Measurements from ENCODE around the gene CACNA2D2.

Gene CACNA2D2

DNA sequence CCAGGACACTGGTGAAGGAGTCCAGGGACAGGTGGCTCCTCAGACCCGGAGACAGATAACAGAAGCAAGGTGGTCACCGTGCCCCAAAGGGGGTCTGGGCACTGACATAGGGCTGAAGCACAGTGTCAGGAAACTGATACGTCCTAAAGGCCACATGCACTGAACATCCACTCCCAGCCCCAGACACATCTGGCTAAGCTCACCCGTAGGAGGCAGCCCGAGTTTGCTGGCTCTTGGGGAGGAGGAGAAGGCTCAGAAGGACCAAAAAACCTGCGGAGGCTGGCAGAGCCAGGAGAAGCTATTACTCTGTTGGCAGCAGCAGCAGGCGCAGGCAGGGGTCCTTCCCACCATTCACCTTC, 1.2 kb downstream of the CACNA2D2 start:
- TF ChIP-seq, protein P1, sequence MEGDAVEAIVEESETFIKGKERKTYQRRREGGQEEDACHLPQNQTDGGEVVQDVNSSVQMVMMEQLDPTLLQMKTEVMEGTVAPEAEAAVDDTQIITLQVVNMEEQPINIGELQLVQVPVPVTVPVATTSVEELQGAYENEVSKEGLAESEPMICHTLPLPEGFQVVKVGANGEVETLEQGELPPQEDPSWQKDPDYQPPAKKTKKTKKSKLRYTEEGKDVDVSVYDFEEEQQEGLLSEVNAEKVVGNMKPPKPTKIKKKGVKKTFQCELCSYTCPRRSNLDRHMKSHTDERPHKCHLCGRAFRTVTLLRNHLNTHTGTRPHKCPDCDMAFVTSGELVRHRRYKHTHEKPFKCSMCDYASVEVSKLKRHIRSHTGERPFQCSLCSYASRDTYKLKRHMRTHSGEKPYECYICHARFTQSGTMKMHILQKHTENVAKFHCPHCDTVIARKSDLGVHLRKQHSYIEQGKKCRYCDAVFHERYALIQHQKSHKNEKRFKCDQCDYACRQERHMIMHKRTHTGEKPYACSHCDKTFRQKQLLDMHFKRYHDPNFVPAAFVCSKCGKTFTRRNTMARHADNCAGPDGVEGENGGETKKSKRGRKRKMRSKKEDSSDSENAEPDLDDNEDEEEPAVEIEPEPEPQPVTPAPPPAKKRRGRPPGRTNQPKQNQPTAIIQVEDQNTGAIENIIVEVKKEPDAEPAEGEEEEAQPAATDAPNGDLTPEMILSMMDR (IDR thresholded peaks at IDR 0.05; ENCODE audit: borderline replicate concordance, control extremely low read depth, extremely low read depth, insufficient read depth, missing control alignments) = no peak
- in situ Hi-C loops (cut with MboI; ENCODE audit: low sequenced_read_pairs, unreplicated experiment) = no loop called here
- no peak for DNase-seq (ENCODE audit: low spot score)

DNA sequence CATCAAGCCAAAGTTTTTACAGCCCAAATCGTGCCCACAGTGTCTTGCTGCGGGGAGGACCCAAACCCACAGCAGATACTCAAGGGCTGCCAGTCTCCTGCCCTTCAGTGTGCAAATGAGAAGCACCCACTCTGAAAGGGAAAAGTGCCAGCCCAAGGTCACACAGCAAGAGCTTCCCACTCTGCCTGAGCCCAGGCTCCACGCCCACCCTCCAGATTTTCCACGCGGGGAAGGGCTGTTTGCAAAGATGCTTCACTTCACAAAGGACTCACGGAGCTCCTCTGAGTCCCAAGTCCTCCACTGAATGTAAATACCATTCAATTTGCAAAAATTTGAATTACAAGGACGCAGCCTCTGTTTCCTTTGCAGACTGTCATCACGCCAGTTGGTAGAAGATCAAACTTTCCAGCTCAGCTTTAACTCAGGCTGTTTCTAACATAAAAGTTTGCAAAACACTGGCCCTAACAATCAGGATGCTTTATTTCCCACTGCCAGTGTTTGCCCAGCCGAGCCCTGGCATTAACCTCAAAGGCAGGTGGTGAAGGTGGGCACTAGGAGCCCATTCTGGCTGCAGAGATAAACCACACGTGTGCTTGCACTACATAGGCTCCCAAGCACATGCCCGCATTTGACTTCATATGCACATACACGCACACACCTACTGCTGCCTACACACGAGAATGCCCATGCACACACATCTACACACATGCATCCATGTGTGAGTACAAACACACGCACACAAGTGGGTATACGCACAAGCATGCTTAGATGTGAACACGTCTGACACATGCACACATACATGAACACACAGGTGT, 7.6 kb downstream of the CACNA2D2 start:
- TF ChIP-seq, protein P1 (IDR thresholded peaks at IDR 0.05; ENCODE audit: borderline replicate concordance, control extremely low read depth, extremely low read depth, insufficient read depth, missing control alignments) = no peak
- in situ Hi-C loops (cut with MboI; ENCODE audit: low sequenced_read_pairs, unreplicated experiment) = no loop called here
- DNase-seq (ENCODE audit: low spot score) = no peak

DNA sequence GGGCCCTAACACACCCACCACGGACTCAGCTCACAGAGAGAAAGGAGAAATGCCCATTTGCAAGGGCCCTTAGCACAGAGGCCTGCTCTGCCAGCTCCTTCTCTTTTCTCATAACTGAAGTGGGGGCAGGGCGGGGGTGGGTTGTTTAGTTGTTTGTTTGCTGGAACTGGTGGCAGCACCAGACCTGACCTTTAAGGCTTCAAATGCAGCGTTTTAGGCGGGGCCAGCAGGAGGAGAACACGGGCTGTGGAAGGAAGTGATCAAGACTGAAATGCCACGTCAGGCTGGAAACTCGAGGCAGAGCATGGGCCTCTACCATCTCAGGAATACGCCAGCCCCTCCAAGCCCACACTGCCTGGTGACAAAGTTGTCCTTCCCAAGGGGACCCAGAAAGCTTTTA, 9.3 kb downstream of the CACNA2D2 start:
- TF ChIP-seq, protein P1 (IDR thresholded peaks at IDR 0.05; ENCODE audit: borderline replicate concordance, control extremely low read depth, extremely low read depth, insufficient read depth, missing control alignments) = no peak
- in situ Hi-C loops (cut with MboI; ENCODE audit: low sequenced_read_pairs, unreplicated experiment) = no loop called here
- DNase-seq (ENCODE audit: low spot score) = no peak

DNA sequence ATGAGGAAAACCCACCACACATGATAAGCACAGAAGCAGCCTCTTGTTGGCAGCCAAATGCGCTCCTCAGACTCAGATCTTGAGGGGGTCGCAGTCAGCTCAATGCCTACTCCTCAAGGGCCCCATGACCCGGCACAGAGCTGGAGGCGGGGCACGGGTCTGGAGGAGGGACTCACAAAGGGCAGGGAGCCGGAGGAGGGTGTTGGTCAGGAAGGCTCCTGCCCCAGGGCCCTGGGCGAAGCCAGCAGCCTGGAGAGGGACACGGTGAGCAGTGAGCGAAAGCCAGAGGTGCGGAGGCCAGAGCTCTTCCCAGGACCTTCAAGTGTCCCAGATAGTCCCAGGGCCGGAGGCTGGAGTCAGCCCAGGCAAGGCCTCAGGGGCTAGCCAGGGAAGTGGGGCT, 9.8 kb downstream of the CACNA2D2 start:
- DNase-seq (ENCODE audit: low spot score) = no peak
- in situ Hi-C loops (cut with MboI; ENCODE audit: low sequenced_read_pairs, unreplicated experiment) = no loop called here
- TF ChIP-seq, protein P1 (IDR thresholded peaks at IDR 0.05; ENCODE audit: borderline replicate concordance, control extremely low read depth, extremely low read depth, insufficient read depth, missing control alignments) = no peak

DNA sequence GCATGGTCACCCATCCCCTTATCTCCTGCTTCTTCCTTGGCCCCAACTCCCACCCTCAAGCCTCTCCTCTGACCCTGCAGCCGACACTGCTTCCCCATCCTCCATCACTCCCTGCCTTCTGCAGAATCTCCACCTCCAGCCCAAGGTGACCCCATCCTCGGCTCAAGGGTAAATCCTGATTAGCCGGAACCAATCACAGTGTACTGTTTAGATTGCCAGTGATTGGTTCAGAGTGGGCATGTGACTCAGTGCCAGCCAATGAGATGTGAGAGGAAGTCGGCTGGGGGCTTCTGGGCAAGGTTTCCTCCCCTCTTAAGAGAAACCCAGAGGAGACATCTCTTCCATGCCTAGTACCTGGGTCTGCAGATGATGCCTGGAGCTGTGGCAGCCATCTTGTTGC, 10.3 kb downstream of the CACNA2D2 start:
- in situ Hi-C loops (cut with MboI; ENCODE audit: low sequenced_read_pairs, unreplicated experiment) = no loop called here
- DNase-seq (ENCODE audit: low spot score) = no peak
- TF ChIP-seq, protein P1 (IDR thresholded peaks at IDR 0.05; ENCODE audit: borderline replicate concordance, control extremely low read depth, extremely low read depth, insufficient read depth, missing control alignments) = no peak

DNA sequence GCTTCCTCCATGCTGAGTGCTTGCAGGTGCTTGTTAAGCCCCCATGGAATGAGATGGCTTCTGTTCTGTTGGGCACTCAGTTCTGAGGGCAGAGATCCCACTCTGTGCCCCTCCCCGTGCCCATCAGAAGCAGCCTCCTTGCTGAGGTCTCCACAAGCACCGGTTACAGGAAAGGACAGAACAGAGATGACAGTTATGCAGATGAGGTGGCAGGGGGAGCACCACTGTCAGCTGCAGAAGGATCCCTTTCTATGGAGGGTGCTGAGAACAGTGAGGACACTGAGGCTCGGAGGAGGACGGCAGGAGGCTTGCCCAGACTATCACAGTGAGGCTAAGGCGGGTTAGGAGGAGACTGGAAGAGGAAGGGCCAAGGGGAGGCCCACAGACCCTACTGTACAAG, 12.4 kb downstream of the CACNA2D2 start:
- no peak for DNase-seq (ENCODE audit: low spot score)
- in situ Hi-C loops (cut with MboI; ENCODE audit: low sequenced_read_pairs, unreplicated experiment) = no loop called here
- TF ChIP-seq, protein P1 (IDR thresholded peaks at IDR 0.05; ENCODE audit: borderline replicate concordance, control extremely low read depth, extremely low read depth, insufficient read depth, missing control alignments) = no peak
